Cardiac muscle cell (in vitro differentiated cells and primary cell): ENCODE results near the gene UBD. TPM values are rescaled to one million over a fixed set of nuclear protein-coding genes. Genes with fewer than 3 reads are reported as not detected.

Experiments used
- DNase-seq, 2 donors: peaks; one replicate each; pipeline versions ENCODE4 v3.0.0 to v3.0.0-alpha.2; 2010 to 2017; ENCODE audit warnings: low read depth in 1 of 2, low spot score in 1 of 2
- H3K27ac ChIP-seq: fragments of 200-600 bp; sonication (generic); 2 replicates; pipeline ENCODE4 v1.5.1; 2016
- H3K27me3 ChIP-seq: fragments of 200-600 bp; sonication (generic); 2 replicates; pipeline ENCODE4 v1.6.0; 2016; ENCODE audit warnings: control low read depth
- H3K36me3 ChIP-seq: fragments of 200-600 bp; sonication (generic); 2 replicates; pipeline ENCODE4 v1.5.1; 2016; ENCODE audit warnings: control low read depth
- H3K4me1 ChIP-seq: fragments of 200-600 bp; sonication (generic); 2 replicates; pipeline ENCODE4 v1.8.1; 2017; ENCODE audit warnings: low read depth, mild to moderate bottlenecking, mixed run types
- H3K4me3 ChIP-seq: fragments of 200-600 bp; sonication (generic); 2 replicates; pipeline ENCODE4 v1.5.1; 2016; ENCODE audit warnings: mild to moderate bottlenecking
- H3K9me3 ChIP-seq: fragments of 200-600 bp; sonication (generic); 2 replicates; pipeline ENCODE4 v1.5.1; 2017; ENCODE audit warnings: low read depth, mild to moderate bottlenecking, control low read depth
- polyA plus RNA-seq: library from polyadenylated mRNA; unstranded; fragments of >200 nt; fragmentation: Nextera tagmentation; extraction: Ambion mirVana; gene quantifications from 2 replicates; pipeline ENCODE4 v1.2.1, GENCODE V29; 2016
- total RNA-seq: library from RNA; depleted of rRNA; stranded (reverse); fragments of >200 nt; gene quantifications from 2 replicates; pipeline ENCODE4 v1.2.3, GENCODE V29; 2016
- TF ChIP-seq, protein P1 (sequence below): IDR thresholded peaks from 2 replicates; pipeline ENCODE4 v1.5.1; 2012; ENCODE audit warnings: low read depth, mild to moderate bottlenecking, low read length

UBD gene
- total and polyA plus RNA-seq, 2 experiments from 2014 or later, result not detected

DNA sequence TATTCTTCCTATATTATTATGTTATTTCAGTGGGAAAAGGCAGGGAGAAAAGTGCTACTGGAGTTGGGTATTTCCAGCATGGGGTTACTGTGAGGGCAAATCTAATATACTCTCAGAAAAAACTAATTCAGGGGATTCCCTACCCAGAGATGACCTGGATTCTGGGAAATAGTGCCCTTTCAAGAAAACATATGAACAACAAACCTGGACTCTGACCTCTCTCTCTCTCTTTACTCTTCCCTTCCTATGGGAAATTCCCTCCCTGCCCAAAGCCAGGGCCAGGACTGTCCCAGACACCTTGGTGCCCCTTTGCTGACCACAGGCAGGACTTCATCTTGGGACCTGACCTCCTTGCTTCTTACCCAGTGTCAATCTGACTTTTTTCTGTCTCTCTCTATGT is 1.6 kb upstream of the UBD start:
- H3K4me1 ChIP-seq, result no peaks in the 10 kb centered on the region
- no peaks in the 10 kb centered on the region for H3K9me3 ChIP-seq
- H3K27me3 ChIP-seq, result peaks cover 20% of the 10 kb centered on the region
- H3K27ac ChIP-seq, result no peak overlapping the region
- TF ChIP-seq, protein P1, sequence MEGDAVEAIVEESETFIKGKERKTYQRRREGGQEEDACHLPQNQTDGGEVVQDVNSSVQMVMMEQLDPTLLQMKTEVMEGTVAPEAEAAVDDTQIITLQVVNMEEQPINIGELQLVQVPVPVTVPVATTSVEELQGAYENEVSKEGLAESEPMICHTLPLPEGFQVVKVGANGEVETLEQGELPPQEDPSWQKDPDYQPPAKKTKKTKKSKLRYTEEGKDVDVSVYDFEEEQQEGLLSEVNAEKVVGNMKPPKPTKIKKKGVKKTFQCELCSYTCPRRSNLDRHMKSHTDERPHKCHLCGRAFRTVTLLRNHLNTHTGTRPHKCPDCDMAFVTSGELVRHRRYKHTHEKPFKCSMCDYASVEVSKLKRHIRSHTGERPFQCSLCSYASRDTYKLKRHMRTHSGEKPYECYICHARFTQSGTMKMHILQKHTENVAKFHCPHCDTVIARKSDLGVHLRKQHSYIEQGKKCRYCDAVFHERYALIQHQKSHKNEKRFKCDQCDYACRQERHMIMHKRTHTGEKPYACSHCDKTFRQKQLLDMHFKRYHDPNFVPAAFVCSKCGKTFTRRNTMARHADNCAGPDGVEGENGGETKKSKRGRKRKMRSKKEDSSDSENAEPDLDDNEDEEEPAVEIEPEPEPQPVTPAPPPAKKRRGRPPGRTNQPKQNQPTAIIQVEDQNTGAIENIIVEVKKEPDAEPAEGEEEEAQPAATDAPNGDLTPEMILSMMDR, result no peak
- no peak for DNase-seq
- no peaks in the 10 kb centered on the region for H3K36me3 ChIP-seq
- no peak overlapping the region for H3K4me3 ChIP-seq

DNA sequence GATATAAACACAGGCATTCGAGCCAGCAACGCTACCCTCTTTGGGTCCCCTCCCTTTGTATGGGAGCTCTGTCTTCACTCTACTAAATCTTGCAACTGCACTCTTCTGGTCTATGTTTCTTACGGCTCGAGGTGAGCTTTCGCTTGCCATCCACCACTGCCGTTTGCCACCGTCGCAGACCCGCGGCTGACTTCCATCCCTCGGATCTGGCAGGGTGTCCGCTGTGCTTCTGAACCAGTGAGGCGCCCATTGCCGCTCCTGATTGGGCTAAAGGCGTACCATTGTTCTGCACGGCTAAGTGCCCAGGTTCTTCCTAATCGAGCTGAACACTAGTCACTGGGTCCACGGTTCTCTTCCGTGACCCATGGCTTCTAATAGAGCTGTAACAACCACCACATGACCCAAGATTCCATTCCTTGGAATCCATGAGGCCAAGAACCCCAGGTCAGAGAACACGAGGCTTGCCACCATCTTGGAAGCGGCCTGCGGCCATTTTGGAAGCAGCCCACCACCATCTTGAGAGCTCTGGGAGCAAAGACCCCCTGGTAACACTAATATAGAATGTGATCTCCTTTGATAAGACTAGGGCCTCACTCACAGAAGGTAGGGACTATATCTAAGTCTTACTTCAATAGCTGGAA is 973 bp downstream of the UBD start:
- H3K4me1 ChIP-seq, result no peaks in the 10 kb centered on the region
- H3K27ac ChIP-seq, result no peak overlapping the region
- H3K4me3 ChIP-seq, result no peak overlapping the region
- H3K27me3 ChIP-seq, result peaks cover 42% of the 10 kb centered on the region
- TF ChIP-seq, protein P1, result no peak
- H3K9me3 ChIP-seq, result no peaks in the 10 kb centered on the region
- DNase-seq, result no peak
- H3K36me3 ChIP-seq, result no peaks in the 10 kb centered on the region

DNA sequence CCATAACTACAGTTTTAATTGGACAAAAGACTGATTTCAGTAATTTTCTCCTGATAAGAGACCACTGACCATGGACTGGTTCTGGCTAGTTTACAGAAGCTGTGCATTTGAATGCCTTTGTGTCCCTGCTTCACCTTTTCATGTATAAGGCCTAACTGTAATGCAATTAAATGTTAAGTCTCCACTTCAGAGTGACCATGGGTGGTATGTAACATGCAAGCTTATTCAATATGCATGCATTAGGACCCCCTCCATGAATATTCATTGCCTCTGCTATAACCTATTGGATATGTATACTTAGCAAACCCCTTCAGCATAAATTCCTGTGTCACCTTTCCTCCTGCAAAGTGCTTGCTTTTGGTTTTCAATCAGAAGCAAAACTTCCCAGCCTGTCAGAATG is 2.2 kb downstream of the UBD start:
- peaks cover 54% of the 10 kb centered on the region for H3K27me3 ChIP-seq

DNA sequence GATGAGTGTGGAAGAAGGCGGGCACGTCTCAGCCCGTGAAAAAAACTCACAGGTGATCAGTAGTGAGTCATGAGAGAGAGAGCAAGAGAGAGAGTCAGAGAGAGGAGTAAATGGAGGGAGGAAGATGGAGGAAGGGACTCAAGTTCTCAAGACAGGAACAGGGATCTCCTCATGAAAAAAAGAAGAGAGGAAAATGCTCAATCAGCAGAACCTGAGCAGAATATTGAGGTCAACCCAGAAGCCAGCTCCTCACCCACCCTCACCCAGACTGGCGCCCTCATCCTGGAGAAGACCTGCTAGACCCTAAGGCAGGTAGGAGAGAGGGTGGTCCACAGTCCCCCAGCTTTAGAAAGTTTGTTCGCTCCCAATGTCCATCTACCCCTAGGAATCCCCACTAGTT is 4.8 kb downstream of the UBD start:
- TF ChIP-seq, protein P1, result no peak
- no peaks in the 10 kb centered on the region for H3K9me3 ChIP-seq
- peaks cover 71% of the 10 kb centered on the region for H3K27me3 ChIP-seq
- DNase-seq, result no peak
- no peaks in the 10 kb centered on the region for H3K4me1 ChIP-seq
- H3K4me3 ChIP-seq, result no peak overlapping the region
- H3K27ac ChIP-seq, result no peak overlapping the region
- H3K36me3 ChIP-seq, result no peaks in the 10 kb centered on the region

More for the DNA sequence above, 2.2 kb downstream of the UBD start:
- no peaks in the 10 kb centered on the region for H3K4me1 ChIP-seq
- TF ChIP-seq, protein P1, result no peak
- DNase-seq, result no peak
- no peaks in the 10 kb centered on the region for H3K9me3 ChIP-seq
- H3K27ac ChIP-seq, result no peak overlapping the region
- H3K36me3 ChIP-seq, result no peaks in the 10 kb centered on the region
- H3K4me3 ChIP-seq, result no peak overlapping the region

DNA sequence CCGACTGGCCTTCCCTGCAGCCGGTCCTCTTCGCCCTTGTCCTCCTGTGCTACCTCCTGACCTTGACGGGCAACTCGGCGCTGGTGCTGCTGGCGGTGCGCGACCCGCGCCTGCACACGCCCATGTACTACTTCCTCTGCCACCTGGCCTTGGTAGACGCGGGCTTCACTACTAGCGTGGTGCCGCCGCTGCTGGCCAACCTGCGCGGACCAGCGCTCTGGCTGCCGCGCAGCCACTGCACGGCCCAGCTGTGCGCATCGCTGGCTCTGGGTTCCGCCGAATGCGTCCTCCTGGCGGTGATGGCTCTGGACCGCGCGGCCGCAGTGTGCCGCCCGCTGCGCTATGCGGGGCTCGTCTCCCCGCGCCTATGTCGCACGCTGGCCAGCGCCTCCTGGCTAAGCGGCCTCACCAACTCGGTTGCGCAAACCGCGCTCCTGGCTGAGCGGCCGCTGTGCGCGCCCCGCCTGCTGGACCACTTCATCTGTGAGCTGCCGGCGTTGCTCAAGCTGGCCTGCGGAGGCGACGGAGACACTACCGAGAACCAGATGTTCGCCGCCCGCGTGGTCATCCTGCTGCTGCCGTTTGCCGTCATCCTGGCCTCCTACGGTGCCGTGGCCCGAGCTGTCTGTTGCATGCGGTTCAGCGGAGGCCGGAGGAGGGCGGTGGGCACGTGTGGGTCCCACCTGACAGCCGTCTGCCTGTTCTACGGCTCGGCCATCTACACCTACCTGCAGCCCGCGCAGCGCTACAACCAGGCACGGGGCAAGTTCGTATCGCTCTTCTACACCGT is 6.1 kb downstream of the UBD start:
- H3K9me3 ChIP-seq, result no peaks in the 10 kb centered on the region
- H3K27ac ChIP-seq, result no peak overlapping the region
- peaks cover 71% of the 10 kb centered on the region for H3K27me3 ChIP-seq
- H3K36me3 ChIP-seq, result no peaks in the 10 kb centered on the region
- H3K4me3 ChIP-seq, result peak overlapping the region; percentile 18
- TF ChIP-seq, protein P1, result peak; percentile 23
- peak; percentile 78 to 84 for DNase-seq
- no peaks in the 10 kb centered on the region for H3K4me1 ChIP-seq
